SW 1271 (cell line): ENCODE measurements around the gene LCE3C.
"Not testable (repeated sequence)": the region's sequence is repeated elsewhere in the genome, so short reads cannot be mapped to it uniquely, and the experiment has no call there.

Experiments
- DNase-seq, 2 experiments: peaks; one replicate each; lab custom pipeline; 2025; lab: John Stamatoyannopoulos, UW

Gene LCE3C

GRCh38 chr1:152599934-152600333 lies at the start of gene LCE3C:
LCE3C (plus strand) TSS chr1:152600234; CDS start chr1:152600732, 498 bp downstream.
- DNase-seq = no peak

- no peak for DNase-seq
Measured at GRCh38 chr1:152565115-152565514, 34.9 kb upstream of the LCE3C start.

GRCh38 chr1:152565535-152566215 lies 34.4 kb upstream of the LCE3C start:
- no peak for DNase-seq

GRCh38 chr1:152566681-152567080 lies 33.4 kb upstream of the LCE3C start, which contains the start of gene LCE3E:
LCE3E (minus strand) TSS chr1:152566780; CDS start chr1:152566208, 572 bp downstream.
- no peak for DNase-seq

- DNase-seq = no peak
Measured at GRCh38 chr1:152577168-152577567, 22.9 kb upstream of the LCE3C start.

GRCh38 chr1:152579526-152579925 lies 20.5 kb upstream of the LCE3C start:
- not testable (repeated sequence) for DNase-seq

GRCh38 chr1:152580433-152580832 lies 19.6 kb upstream of the LCE3C start, which contains the start of gene LCE3D:
LCE3D (minus strand) TSS chr1:152580516; CDS start chr1:152579936, 580 bp downstream.
- DNase-seq = no peak

GRCh38 chr1:152582647-152583046 lies 17.4 kb upstream of the LCE3C start:
- DNase-seq = no peak

GRCh38 chr1:152585586-152585985 lies 14.4 kb upstream of the LCE3C start:
- DNase-seq = no peak

- no peak for DNase-seq
Measured at GRCh38 chr1:152596986-152597385, 3.0 kb upstream of the LCE3C start.

- no peak for DNase-seq
Measured at GRCh38 chr1:152613511-152613910, 13.5 kb downstream of the LCE3C start, which contains the start of gene LCE3B. LCE3B (plus strand) TSS chr1:152613811; CDS start chr1:152613811, 0 bp downstream.

GRCh38 chr1:152621993-152622392 lies 22.0 kb downstream of the LCE3C start:
- no peak for DNase-seq

- no peak for DNase-seq
Measured at GRCh38 chr1:152622803-152623202, 22.8 kb downstream of the LCE3C start, which contains the start of gene LCE3A. LCE3A (minus strand) TSS chr1:152623103; CDS start chr1:152623103, 0 bp downstream.

- no peak for DNase-seq
Measured at GRCh38 chr1:152623203-152623844, 23.3 kb downstream of the LCE3C start.

GRCh38 chr1:152626744-152627143 lies 26.7 kb downstream of the LCE3C start:
- DNase-seq = no peak

GRCh38 chr1:152630596-152630995 lies 30.6 kb downstream of the LCE3C start:
- no peak for DNase-seq

- no peak for DNase-seq
Measured at GRCh38 chr1:152640351-152640750, 40.3 kb downstream of the LCE3C start.

- no peak for DNase-seq
Measured at GRCh38 chr1:152643945-152644344, 43.9 kb downstream of the LCE3C start.

GRCh38 chr1:152645146-152645545 lies 45.1 kb downstream of the LCE3C start:
- no peak for DNase-seq

GRCh38 chr1:152646656-152647055 lies 46.6 kb downstream of the LCE3C start:
- DNase-seq = no peak
